ENCODE data around the gene FLYWCH1.

GRCh38 chr16:2929693-2930092, 18.0 kb downstream of the FLYWCH1 start:
- TF ChIP-seq JUND (IDR thresholded peaks at IDR 0.05; ENCODE audit: low read length) (no peak), CEBPB (IDR thresholded peaks at IDR 0.05; ENCODE audit: low read depth, low read length) (no peak), POLR2A (IDR thresholded peaks at IDR 0.05; ENCODE audit: control extremely low read depth in 1 of 2, low read depth in 2 of 2, low read length in 2 of 2) (no peak), CTCF (IDR thresholded peaks at IDR 0.05; ENCODE audit: control extremely low read depth in 1 of 3, insufficient read depth in 1 of 3, low read depth in 1 of 3, low read length in 3 of 3) (no peak), USF2 (IDR thresholded peaks at IDR 0.05; ENCODE audit: low read length) (no peak), ATF3 (IDR thresholded peaks at IDR 0.05; ENCODE audit: insufficient read depth, low read depth, low read length) (no peak), TAF1 (IDR thresholded peaks at IDR 0.05; ENCODE audit: low read depth, low read length) (no peak), POLR2AphosphoS5 (IDR thresholded peaks at IDR 0.05; ENCODE audit: low read depth, low read length) (no peak), TCF12 (IDR thresholded peaks at IDR 0.05; ENCODE audit: low read depth, low read length) (no peak), EP300 (IDR thresholded peaks at IDR 0.05; ENCODE audit: borderline replicate concordance in 1 of 2, low read depth in 2 of 2, low read length in 2 of 2) (no peak)

All from H1 (cell line).